IMR-90 (cell line): ENCODE measurements around the gene SLC38A7. TPM values are rescaled to one million over a fixed set of nuclear protein-coding genes. Genes with fewer than 3 reads are reported as not detected.

Experiments
- ATAC-seq: fragments of 200-7000 bp; cut with Tn5 transposase; 2 replicates; pipeline ENCODE4 v1.9.1; 2020; ENCODE audit warnings: low read depth, mild to moderate bottlenecking, moderate library complexity
- BruUV-seq: library from RNA; stranded (reverse); fragments of 400-500 nt; replicated peaks from 2 replicates; lab custom pipeline; 2021; lab: Mats Ljungman, UMichigan
- CTCF ChIA-PET: fragments of 300-600 bp; formaldehyde crosslinking; extraction: SDS; loops from one replicate; lab custom pipeline; 2021; ENCODE audit warnings: antibody characterized with exemption; lab: Yijun Ruan, JAX
- POLR2A ChIA-PET: fragments of 300-600 bp; sonication (Branson Sonifier 250); formaldehyde crosslinking; loops from one replicate; lab custom pipeline; 2022; ENCODE audit warnings: antibody characterized with exemption; ENCODE audit not compliant: unreplicated experiment; lab: Charles Lee
- DNase-seq: peaks from one replicate; pipeline ENCODE4 v3.0.0; 2013
- H2AFZ ChIP-seq: replicated peaks from 2 replicates; pipeline ENCODE3; 2013; ENCODE audit warnings: low read length, mild to moderate bottlenecking; ENCODE audit not compliant: poor library complexity
- H2AK5ac ChIP-seq: 2 replicates; pipeline ENCODE4 v1.6.1; 2013; ENCODE audit warnings: low read depth, low read length, inconsistent platforms
- H2AK9ac ChIP-seq: replicated peaks from 2 replicates; pipeline ENCODE3; 2013; ENCODE audit warnings: mild to moderate bottlenecking, low read depth, low read length, moderate library complexity; ENCODE audit not compliant: poor library complexity
- H2BK120ac ChIP-seq: 2 replicates; pipeline ENCODE4 v1.6.1; 2013; ENCODE audit warnings: low read depth, low read length, inconsistent platforms
- H2BK15ac ChIP-seq: 3 replicates; pipeline ENCODE4 v1.6.1; 2013; ENCODE audit warnings: low read depth, low read length, inconsistent platforms
- H2BK20ac ChIP-seq: 2 replicates; pipeline ENCODE4 v1.6.1; 2013; ENCODE audit warnings: low read depth, mild to moderate bottlenecking, inconsistent platforms, low read length, moderate library complexity
- H2BK5ac ChIP-seq: 2 replicates; pipeline ENCODE4 v1.6.1; 2013; ENCODE audit warnings: mild to moderate bottlenecking, low read depth, low read length, inconsistent platforms; ENCODE audit not compliant: poor library complexity, severe bottlenecking
- H3K14ac ChIP-seq: replicated peaks from 2 replicates; pipeline ENCODE4 v1.6.1; 2013; ENCODE audit warnings: low read depth, low read length, inconsistent platforms
- H3K18ac ChIP-seq: 2 replicates; pipeline ENCODE4 v1.6.1; 2013; ENCODE audit warnings: low read depth, low read length, control low read depth
- H3K23ac ChIP-seq: 2 replicates; pipeline ENCODE4 v1.6.1; 2013; ENCODE audit warnings: low read depth, low read length, inconsistent platforms
- H3K27ac ChIP-seq: 2 replicates; pipeline ENCODE4 v1.5.1; 2013; ENCODE audit warnings: mild to moderate bottlenecking, control low read depth, low read length; ENCODE audit not compliant: insufficient read depth
- H3K27me3 ChIP-seq: 2 replicates; pipeline ENCODE4 v1.6.1; 2013; ENCODE audit warnings: low read length; ENCODE audit not compliant: control insufficient read depth, insufficient read depth
- H3K36me3 ChIP-seq: 2 replicates; pipeline ENCODE4 v1.6.1; 2013; ENCODE audit warnings: low read length, mixed read lengths; ENCODE audit not compliant: control insufficient read depth, insufficient read depth
- H3K4ac ChIP-seq: 2 replicates; pipeline ENCODE4 v1.6.1; 2013; ENCODE audit warnings: low read depth, low read length, inconsistent platforms
- H3K4me1 ChIP-seq: 2 replicates; pipeline ENCODE4 v1.6.1; 2013; ENCODE audit warnings: low read length, mixed read lengths; ENCODE audit not compliant: control insufficient read depth, insufficient read depth
- H3K4me2 ChIP-seq: 2 replicates; pipeline ENCODE4 v1.6.1; 2013; ENCODE audit warnings: low read depth, mild to moderate bottlenecking, control low read depth, low read length, moderate library complexity
- H3K4me3 ChIP-seq: 2 replicates; pipeline ENCODE4 v1.5.1; 2013; ENCODE audit warnings: low read depth, mild to moderate bottlenecking, control low read depth, low read length, moderate library complexity; ENCODE audit not compliant: insufficient read depth
- H3K56ac ChIP-seq: 2 replicates; pipeline ENCODE4 v1.6.1; 2013; ENCODE audit warnings: low read length, inconsistent platforms; ENCODE audit not compliant: insufficient read depth; ENCODE audit errors: extremely low read depth
- H3K79me1 ChIP-seq, 2 experiments: 2 replicates each; pipeline ENCODE4 v1.6.1; 2013; ENCODE audit warnings: low read length in 2 of 2, inconsistent platforms in 1 of 2, low read depth in 1 of 2
- H3K9ac ChIP-seq: 2 replicates; pipeline ENCODE4 v1.6.1; 2013; ENCODE audit warnings: low read depth, low read length, control low read depth
- H3K9me1 ChIP-seq: 2 replicates; pipeline ENCODE4 v1.6.1; 2013; ENCODE audit warnings: low read length, inconsistent platforms; ENCODE audit not compliant: insufficient read depth
- H3K9me3 ChIP-seq: 2 replicates; pipeline ENCODE4 v1.6.1; 2013; ENCODE audit warnings: low read length; ENCODE audit not compliant: control insufficient read depth, insufficient read depth
- H4K20me1 ChIP-seq: 2 replicates; pipeline ENCODE4 v1.6.1; 2013; ENCODE audit warnings: low read length, inconsistent platforms; ENCODE audit not compliant: insufficient read depth
- H4K5ac ChIP-seq: 2 replicates; pipeline ENCODE4 v1.6.1; 2013; ENCODE audit warnings: mild to moderate bottlenecking, low read depth, low read length, control low read depth
- H4K8ac ChIP-seq, 2 experiments: 2 replicates each; pipeline ENCODE4 v1.6.1; 2013; ENCODE audit warnings: low read depth in 2 of 2, low read length in 2 of 2, control low read depth in 1 of 2, inconsistent platforms in 1 of 2
- H4K91ac ChIP-seq: 2 replicates; pipeline ENCODE4 v1.6.1; 2013; ENCODE audit warnings: low read depth, low read length, inconsistent platforms; ENCODE audit not compliant: insufficient read depth
- BHLHE40 ChIP-seq: fragments of 150-350 bp; IDR thresholded peaks from 2 replicates; pipeline ENCODE4 v1.6.1; 2016; ENCODE audit warnings: mild to moderate bottlenecking, low read depth, low read length
- CEBPB ChIP-seq: IDR thresholded peaks from 2 replicates; pipeline ENCODE4 v1.6.1; 2012; ENCODE audit warnings: low read depth, low read length, improper control_type of control experiment
- CHD1 ChIP-seq: IDR thresholded peaks from 2 replicates; pipeline ENCODE4 v1.6.1; 2012; ENCODE audit warnings: low read depth, low read length, improper control_type of control experiment
- ELK1 ChIP-seq: fragments of 150-350 bp; IDR thresholded peaks from 2 replicates; pipeline ENCODE4 v1.6.1; 2016; ENCODE audit warnings: low read depth, mild to moderate bottlenecking, low read length, moderate library complexity, borderline replicate concordance
- FOS ChIP-seq: fragments of 150-350 bp; IDR thresholded peaks from 2 replicates; pipeline ENCODE4 v1.6.1; 2016; ENCODE audit warnings: low read depth, low read length
- MAFK ChIP-seq: IDR thresholded peaks from 2 replicates; pipeline ENCODE4 v1.6.1; 2012; ENCODE audit warnings: low read depth, low read length, improper control_type of control experiment
- POLR2A ChIP-seq: IDR thresholded peaks from 2 replicates; pipeline ENCODE4 v1.6.1; 2012; ENCODE audit warnings: mild to moderate bottlenecking, low read depth, low read length
- RCOR1 ChIP-seq: IDR thresholded peaks from 2 replicates; pipeline ENCODE4 v1.6.1; 2012; ENCODE audit warnings: mild to moderate bottlenecking, low read length, improper control_type of control experiment; ENCODE audit not compliant: insufficient replicate concordance
- USF2 ChIP-seq: fragments of 150-350 bp; IDR thresholded peaks from 2 replicates; pipeline ENCODE4 v1.6.1; 2017; ENCODE audit warnings: mild to moderate bottlenecking, antibody characterized with exemption, low read length, low read depth
- WGBS, 2 experiments: methylation state at CpG; one replicate each; pipeline versions ENCODE4 v1.1.5 to v1.1.7; 2013; ENCODE audit warnings: missing lambda C conversion rate in 2 of 2; ENCODE audit not compliant: insufficient read length in 1 of 2; ENCODE audit errors: extremely low coverage in 2 of 2; 5-methylcytosine and 5-hydroxymethylcytosine counted together
- dilution Hi-C: fragments of 300-500 bp; cut with HindIII; formaldehyde crosslinking; loops from one replicate; pipeline ENCODE4 v1.14.3; 2018; ENCODE audit warnings: low sequenced_read_pairs; ENCODE audit not compliant: unreplicated experiment
- in situ Hi-C: fragments of 300-500 bp; cut with MboI; formaldehyde crosslinking; loops from 3 replicates; pipeline ENCODE4 v1.14.3; 2019; ENCODE audit warnings: low sequenced_read_pairs, inconsistent platforms, mixed read lengths
- intact Hi-C: fragments of 100-400 bp; cut with micrococcal nuclease; formaldehyde crosslinking; loops from 2 replicates; pipeline ENCODE4 v1.10.0; 2022
- polyA plus RNA-seq, 3 experiments: library from polyadenylated mRNA; depleted of rRNA; stranded (reverse); fragments of >200 nt; gene quantifications; 2 replicates each; pipeline ENCODE4 v1.2.3, GENCODE V29; 2012; ENCODE audit warnings: low replicate concordance in 1 of 3
- total RNA-seq: library from RNA; depleted of rRNA; stranded (reverse); fragments of >200 nt; gene quantifications from 2 replicates; pipeline ENCODE4 v1.2.3, GENCODE V29; 2012

SLC38A7 gene
- total and polyA plus RNA-seq, 2 of the 4 experiments (the other 2 are of a cell fraction) = 14.7 to 16.4 TPM

GRCh38 chr16:58640949-58641348, 43.6 kb downstream of the SLC38A7 start:
- no peak overlapping the region for H2AK9ac ChIP-seq
- BruUV-seq = no TSS peak
- no peak for DNase-seq
- no peak overlapping the region for H3K9ac ChIP-seq
- H3K4me2 ChIP-seq = no peak overlapping the region
- POLR2A ChIA-PET = no interaction called here
- H2BK20ac ChIP-seq = no peak overlapping the region
- TF ChIP-seq RCOR1 (no peak), USF2 (no peak), CEBPB (no peak), MAFK (no peak), ELK1 (no peak), BHLHE40 (no peak), CHD1 (no peak), FOS (no peak), POLR2A (no peak)
- H2BK5ac ChIP-seq = no peak overlapping the region
- no peak overlapping the region for H3K14ac ChIP-seq
- H2BK120ac ChIP-seq = no peak overlapping the region
- no peak overlapping the region for H3K23ac ChIP-seq
- intact Hi-C loops = no loop called here
- no peak overlapping the region for H4K91ac ChIP-seq
- H3K27ac ChIP-seq = no peak overlapping the region
- H2AK5ac ChIP-seq = no peak overlapping the region
- WGBS, 2 experiments = 100% methylated on average over 1 of the region's 5 CpGs; no CpG with 5 or more reads in 1 of the 2 experiments
- dilution Hi-C loops = no loop called here
- no peaks in the 10 kb centered on the region for H3K9me3 ChIP-seq
- H3K9me1 ChIP-seq = peaks cover 3% of the 10 kb centered on the region; the same call in 1 of the 2 replicates
- H3K36me3 ChIP-seq = no peaks in the 10 kb centered on the region
- in situ Hi-C loops = no loop called here
- ATAC-seq = no peak
- no peaks in the 10 kb centered on the region for H3K27me3 ChIP-seq
- no peak overlapping the region for H3K56ac ChIP-seq
- no peak overlapping the region for H3K4me3 ChIP-seq
- no peak overlapping the region for H4K5ac ChIP-seq
- no peak overlapping the region for H2AFZ ChIP-seq
- H2BK15ac ChIP-seq = no peak overlapping the region
- CTCF ChIA-PET = interaction anchor here (1.6 kb wide), 1 partner anchor 304 kb away, joined by 4 read pairs; no protein-coding TSS in a partner anchor
- H3K79me1 ChIP-seq = no peaks in the 10 kb centered on the region
- H3K4ac ChIP-seq = no peak overlapping the region
- no peak overlapping the region for H4K8ac ChIP-seq
- no peaks in the 10 kb centered on the region for H4K20me1 ChIP-seq
- peaks cover 1% of the 10 kb centered on the region; the same call in 1 of the 2 replicates for H3K4me1 ChIP-seq
- H3K18ac ChIP-seq = no peak overlapping the region
